NCI-H1694 (cell line): ENCODE measurements around the gene CALCB.

Experiments used
- DNase-seq: peaks from one replicate; lab custom pipeline; 2025; lab: John Stamatoyannopoulos, UW

CALCB gene

DNA sequence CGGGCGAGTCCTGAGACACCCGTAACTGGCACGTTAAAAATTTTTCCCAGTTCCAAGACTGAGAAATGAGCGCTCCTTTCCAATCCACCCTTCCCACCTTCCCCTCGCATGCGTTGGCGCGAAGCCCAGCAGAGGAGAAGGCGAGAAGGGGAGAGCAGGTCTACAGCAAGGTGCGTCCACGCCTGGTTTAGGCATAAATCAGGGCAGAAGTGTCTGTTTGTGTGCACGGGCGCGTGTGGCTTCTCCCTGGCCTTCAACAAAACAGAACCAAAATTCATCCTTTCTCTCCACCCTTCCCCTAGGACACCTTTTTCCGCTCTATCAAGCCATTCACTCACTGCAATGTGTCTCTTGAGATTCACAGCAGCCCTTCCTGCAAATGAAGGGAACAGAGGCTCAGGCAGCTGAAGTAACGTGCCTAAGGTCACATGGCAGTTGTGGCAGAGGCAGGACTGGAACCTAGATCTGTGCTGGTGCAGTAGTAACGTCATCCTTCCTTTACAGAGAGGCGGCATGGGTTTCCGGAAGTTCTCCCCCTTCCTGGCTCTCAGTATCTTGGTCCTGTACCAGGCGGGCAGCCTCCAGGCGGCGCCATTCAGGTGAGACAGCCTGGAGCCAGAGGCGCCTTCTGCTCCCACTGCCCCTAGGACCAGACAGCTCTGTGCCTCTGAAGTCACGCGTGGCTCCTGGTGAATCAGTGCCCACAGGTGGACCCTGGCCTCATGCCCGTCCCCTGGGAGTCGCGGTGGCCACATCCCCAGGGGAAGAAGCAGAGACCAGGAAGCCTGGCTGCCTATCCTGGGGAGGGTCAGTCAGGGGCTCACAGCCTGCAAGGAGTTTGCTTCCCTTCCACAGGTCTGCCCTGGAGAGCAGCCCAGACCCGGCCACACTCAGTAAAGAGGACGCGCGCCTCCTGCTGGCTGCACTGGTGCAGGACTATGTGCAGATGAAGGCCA is 1.1 kb downstream of the CALCB start:
- peak; percentile 76 for DNase-seq

DNA sequence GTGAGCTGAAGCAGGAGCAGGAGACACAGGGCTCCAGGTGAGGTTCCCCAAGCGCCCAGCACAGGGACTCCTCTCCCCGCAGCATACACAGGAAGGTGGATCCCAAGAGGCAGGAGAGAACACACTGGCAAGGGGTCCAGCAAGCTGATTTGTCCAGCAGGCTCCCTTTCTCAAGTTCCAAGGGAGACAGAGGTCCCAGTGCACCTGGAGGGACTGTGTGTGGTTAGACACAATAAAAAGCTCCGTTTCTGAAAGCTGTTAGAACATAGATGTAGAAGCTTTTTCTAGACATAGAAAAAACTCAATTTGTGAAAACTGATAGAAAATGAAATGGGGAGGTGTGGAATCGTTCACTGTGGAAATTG is 1.8 kb downstream of the CALCB start:
- DNase-seq: no peak

DNA sequence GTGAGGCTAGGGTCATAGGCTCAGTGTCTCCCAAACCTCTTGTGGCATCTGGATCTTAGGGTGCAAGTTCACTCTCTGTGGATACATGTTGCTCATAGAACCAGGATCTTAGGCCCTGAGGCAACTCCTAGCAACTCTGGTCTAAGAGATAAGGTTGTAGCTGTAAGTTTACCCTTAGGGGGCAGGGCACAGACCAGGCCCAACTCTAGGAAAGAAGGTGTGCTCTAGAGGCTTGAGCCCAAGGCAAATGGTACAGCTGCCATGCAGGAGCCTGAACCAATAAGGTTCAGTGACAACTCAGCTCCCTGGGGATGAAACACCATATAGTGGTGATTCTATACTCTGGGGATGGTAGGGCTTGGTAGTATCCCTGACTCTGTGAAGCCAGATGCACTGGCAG is 17.8 kb downstream of the CALCB start:
- no peak for DNase-seq

GRCh38 chr11:15091625-15092024 is 18.2 kb downstream of the CALCB start:
- no peak for DNase-seq

GRCh38 chr11:15093432-15093831 is 20.0 kb downstream of the CALCB start:
- DNase-seq: no peak

GRCh38 chr11:15095736-15096228 is 22.4 kb downstream of the CALCB start:
- no peak for DNase-seq

GRCh38 chr11:15097411-15097810 is 24.0 kb downstream of the CALCB start:
- DNase-seq: no peak

- no peak for DNase-seq
Measured at GRCh38 chr11:15099267-15099666, 25.9 kb downstream of the CALCB start.

GRCh38 chr11:15101072-15101709 is 27.8 kb downstream of the CALCB start:
- peak; percentile 27 for DNase-seq

GRCh38 chr11:15104166-15104565 is 30.8 kb downstream of the CALCB start:
- DNase-seq: no peak

- no peak for DNase-seq
Measured at GRCh38 chr11:15106201-15106965, 33.0 kb downstream of the CALCB start.

DNA sequence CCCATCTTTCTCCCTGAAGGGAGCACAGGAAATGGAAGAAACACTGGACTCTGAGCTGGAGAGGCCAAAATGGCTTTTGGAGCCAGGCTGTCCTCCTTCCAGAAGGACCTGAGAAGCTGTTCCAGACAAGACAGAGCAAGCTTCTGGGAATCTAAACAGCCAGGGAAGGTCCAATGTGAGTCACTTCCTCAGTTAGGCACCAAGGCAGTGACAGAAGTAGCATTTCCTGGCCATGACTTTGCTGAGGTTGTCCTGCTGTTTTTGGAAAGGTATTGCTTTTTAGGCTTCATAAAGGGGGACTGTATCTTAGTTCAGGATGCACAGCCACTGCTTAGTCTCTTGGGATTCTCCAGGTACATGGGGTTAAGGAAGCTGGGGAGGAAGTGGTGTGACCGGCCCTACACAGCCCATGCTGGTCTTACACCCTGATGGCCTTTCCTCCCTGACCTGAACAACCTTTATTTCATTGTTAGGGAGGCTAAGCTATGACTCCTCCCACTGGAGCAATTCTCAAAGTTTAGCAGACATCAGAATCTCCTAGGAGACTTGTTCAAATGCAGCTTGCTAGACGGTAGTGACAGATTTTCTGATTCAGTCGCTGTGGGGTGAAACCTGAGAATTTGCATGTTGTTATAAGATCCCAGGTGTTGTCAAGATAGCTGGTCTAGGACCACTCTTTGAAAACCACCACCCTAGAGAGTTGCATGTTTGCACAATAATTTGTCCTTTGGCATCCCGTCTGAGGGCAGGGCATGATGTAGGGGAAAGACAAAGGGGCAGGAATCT is 34.5 kb downstream of the CALCB start:
- DNase-seq: no peak

- no peak for DNase-seq
Measured at GRCh38 chr11:15108592-15109130, 35.3 kb downstream of the CALCB start.

DNA sequence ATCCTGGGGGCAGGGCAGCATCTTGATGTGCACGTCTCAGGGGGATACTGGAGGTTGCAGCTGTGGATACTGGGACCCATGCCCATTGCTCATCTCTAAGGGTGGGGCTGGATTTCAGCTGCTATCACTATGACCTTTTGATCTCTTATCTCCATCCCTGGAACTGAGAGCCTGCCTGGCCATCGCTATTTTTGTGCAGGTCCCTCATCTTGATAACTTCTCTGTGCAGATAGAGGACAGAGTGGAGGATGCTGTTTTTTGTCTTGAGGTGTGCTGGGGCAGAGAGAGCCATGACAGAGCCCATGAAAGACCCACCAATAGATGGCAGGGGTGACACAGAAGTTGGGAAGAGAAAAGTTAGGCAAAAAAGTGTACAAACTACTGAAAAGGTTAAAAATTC is 36.2 kb downstream of the CALCB start:
- no peak for DNase-seq

DNA sequence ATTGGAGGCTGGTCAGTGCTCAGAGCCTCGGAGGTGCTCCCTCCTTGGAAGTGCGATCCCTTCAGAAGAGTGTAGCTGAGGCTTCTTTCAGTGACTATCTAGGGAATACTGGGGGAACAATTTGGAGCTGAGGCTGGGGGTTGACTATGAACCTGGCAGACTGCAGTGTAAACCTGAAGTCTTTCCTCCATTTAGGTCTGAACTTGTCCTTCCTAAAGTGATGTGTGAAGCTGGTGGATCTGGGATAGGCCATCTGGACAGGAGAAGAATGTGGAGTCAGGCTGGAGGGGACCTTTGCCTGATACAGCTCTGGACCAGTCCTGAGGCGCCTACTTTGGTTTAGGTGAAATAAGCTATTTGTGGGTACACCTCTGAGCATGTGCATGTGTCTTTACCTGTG is 37.8 kb downstream of the CALCB start:
- DNase-seq: no peak

DNA sequence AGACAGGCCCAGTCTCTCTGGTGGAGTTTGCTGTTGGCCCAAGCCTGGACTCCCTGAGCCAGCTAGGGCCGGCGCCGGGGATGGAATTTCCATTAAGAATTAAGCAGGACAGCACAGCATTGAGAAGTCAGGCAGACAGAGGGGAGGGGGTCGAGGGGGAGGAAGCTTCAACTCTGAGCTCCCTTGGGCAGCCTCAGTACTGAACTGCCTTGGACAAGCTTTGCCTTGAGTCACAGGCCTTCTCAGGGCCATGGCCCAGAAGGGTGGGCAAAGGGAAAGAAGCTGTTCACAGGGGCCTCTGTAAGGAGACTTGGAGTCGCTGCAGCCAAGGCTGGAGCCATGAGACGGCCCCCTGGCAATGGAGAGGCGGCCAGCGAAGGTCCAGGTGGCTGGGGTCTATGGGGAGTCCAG is 38.7 kb downstream of the CALCB start:
- DNase-seq: no peak

DNA sequence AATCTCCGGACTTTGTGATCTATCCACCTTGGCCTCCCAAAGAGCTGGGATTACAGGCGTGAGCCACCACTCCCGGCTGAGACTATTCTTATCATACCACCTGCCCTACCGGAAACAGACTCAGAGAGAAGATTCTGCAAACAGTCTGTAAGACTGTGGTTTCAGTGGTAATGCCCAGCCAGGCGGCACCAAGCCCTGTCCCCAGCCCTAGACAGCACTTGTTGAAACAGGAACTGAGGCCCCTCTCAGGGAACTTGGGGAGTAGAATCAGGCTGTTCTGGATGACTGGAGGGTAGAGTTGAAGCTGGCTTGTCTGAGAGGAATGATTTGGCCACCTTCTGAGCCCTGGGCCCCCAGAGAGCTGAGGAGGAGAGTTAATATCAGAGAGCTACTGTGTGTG is 40.0 kb downstream of the CALCB start:
- no peak for DNase-seq

DNA sequence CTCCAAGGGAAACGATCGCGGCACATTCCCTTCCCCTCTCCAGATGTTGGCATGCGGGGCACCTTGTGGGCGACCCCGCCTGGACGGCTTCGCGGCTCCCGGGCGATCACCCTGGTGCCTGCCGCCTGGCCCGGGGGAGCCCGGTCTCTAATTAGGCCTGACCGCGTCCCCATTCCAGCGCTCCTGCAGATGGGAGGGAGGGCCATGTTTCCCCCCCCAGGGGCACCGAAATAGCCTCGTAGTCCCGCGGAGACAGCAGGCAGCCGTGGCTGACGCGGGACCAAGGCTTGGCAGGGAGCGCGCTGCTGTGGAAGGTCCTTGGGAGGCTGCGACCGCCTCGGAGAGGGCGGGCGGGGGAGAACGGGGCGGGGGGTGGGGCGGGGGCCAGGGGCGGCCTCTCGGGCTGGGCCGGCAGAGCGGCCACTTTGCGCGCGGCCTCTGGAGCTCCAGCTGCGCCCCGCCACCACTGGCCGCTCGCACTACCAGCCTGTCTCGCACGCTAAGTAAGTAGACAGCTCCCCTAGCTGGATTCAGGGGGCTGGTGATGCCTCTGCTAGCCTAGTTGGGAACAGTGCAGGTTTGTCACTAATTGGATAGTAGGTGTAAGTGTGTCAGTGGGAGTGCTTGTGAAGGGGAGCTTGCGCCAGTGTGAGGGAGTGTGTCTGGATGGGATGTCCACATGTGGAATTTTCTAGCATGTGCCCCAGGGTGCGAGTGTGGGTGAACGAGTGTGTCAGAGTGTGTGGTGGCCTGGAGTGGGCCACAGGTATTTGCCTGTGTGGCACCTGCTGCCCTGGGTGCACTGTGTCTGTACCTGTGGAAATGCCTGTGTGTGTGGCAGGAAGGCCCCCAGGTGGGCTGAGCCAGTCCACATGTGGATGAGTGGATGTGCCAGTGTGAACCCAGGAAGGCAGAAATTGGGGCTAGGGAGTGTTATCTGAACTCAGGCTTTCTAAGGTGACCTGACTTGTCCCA is 41.4 kb downstream of the CALCB start, which contains the start of gene INSC:
TSS of gene INSC (plus strand) at position 423 of the 975 bp plus-strand sequence. CDS start 34,252 bp downstream, outside the sequence.
- no peak for DNase-seq

GRCh38 chr11:15115686-15116085 is 42.3 kb downstream of the CALCB start:
- DNase-seq: no peak

GRCh38 chr11:15117751-15118150 is 44.4 kb downstream of the CALCB start:
- no peak for DNase-seq
